Ureter (tissue), 1 donor: Measurements from ENCODE around the gene HIC2. TPM values are rescaled to one million over a fixed set of nuclear protein-coding genes. Genes with fewer than 3 reads are reported as not detected.
"Not testable (repeated sequence)": the region's sequence is repeated elsewhere in the genome, so short reads cannot be mapped to it uniquely, and the experiment has no call there.

Experiments used
- DNase-seq: peaks from one replicate; pipeline ENCODE4 v3.0.0-alpha.2; 2020; ENCODE audit warnings: low spot score
- total RNA-seq: library from RNA; stranded (reverse); gene quantifications from one replicate; pipeline ENCODE4 v1.2.4, GENCODE V29; 2023
- donor health status: DM: yes; HTN: yes; CAD: no.

HIC2 gene
- total RNA-seq, 1 donor from 2014 or later: 4.0 TPM

GRCh38 chr22:21435998-21436810 lies 19.0 kb downstream of the HIC2 start:
- peak; percentile 25 for DNase-seq

- DNase-seq: peak; percentile 20
These were observed 20.8 kb downstream of the HIC2 start for GRCh38 chr22:21438013-21438412.

GRCh38 chr22:21440018-21440636 lies 23.0 kb downstream of the HIC2 start:
- DNase-seq: not testable (repeated sequence)

- DNase-seq: not testable (repeated sequence)
These were observed 23.5 kb downstream of the HIC2 start for GRCh38 chr22:21440676-21441075.

- DNase-seq: not testable (repeated sequence)
These were observed 24.0 kb downstream of the HIC2 start for GRCh38 chr22:21441170-21441569.

DNA sequence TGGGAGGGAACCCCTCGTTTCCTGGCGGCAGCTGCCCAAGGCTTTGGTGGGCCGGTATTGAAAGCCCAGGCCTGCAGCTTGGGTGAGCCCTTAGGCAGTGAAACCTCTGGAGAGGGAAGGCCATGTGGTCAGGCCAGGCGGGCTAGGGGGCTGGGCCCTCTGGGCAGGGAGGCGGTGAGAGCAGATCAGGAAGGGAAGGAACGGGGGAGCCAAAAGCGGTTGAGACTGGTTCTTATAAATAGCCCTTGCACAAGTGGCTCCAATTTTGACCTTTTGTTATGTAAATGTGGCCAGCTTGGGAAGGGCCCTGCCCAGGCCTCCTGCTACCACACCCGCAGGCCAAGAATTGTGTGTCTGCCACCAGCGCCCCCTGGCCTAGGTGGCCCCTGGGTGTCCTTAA lies 25.0 kb downstream of the HIC2 start:
- not testable (repeated sequence) for DNase-seq

DNA sequence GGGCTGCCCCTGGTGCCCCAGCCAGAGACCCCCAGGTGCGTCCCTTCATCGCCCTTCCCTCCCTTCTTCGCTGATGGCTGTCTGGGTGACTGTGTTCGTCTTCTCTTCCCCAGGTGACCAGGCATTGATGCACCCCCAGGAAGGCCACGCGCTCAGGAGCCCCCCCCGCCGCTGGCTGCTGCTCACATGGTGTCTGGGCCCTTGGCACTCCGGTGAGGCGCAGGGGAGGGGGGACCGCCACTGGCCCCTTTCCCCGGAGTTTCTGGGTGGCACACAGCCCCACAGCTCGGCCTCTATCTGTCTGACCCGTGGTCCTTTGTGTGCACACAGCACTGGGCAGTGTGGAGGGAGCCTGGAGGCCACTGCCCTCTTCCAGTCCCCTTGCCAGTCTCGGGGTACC lies 25.5 kb downstream of the HIC2 start:
- peak; percentile 30 for DNase-seq

DNA sequence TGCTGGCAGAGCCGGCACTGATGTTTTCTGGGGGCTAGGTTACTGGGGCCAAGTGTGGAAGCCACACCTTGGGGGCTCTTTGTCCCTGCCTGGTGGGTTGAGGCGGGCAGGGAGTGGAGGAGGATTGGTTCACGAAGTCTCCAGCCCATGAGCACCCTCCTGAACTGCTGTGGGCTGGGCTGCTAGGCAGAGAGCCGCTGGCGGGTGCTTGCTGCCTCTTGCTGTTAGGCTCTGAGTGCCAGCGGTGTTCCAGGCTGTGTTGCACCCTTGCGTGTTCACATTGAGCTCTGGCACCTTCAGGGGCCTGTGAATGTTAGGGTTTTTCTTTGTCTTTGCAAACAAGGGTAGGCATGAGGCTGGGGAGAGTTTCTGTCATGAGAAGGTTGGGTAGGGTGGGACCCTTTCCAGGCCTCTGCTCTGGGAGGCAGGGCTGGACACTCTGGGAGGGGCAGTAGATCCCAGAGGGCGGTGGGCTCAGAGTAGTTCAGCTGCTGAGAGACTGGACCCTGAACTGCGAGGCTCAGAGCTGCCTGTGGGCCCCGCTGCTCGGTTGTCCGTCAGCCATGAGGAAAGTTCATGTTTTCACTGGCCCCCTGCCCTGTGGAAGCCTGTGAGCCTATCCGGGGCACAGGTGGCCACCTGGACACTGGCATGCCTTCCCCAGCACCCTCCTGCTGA lies 26.0 kb downstream of the HIC2 start:
- peak; percentile 34 for DNase-seq

DNA sequence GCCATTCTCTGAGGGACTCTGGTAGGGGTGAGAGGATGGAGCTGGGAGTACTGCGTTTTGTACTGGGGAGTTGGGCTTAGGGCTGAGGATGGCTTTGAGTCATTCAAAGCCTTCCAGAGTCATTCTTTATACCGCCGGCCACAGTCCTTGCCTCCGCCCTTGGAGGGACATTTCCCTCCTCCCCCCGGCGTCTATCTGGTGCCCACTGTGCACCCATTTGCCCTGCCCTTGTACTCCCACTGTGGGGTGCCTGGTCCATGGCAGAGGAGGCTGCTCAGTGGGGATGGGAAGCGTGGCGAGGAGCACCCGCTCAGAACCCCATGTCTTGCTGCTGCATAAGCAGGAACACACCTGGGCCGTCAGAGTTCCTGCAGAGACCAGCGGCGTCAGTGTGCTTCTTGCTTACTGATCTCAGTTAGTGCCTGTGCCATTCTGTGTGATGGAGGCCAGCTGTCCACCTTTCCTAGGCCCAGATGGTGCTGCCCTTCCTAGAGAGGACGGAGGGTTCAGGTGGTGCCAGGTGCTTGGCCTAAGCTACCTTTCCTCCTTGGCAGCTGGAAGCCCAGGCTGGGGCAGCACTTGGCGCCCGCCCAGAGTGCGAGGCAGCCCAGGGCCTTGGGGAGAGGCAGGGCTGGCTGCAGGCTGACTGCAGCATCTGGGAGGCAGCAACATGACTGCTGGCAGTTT lies 26.7 kb downstream of the HIC2 start:
- peak; percentile 30 for DNase-seq

DNA sequence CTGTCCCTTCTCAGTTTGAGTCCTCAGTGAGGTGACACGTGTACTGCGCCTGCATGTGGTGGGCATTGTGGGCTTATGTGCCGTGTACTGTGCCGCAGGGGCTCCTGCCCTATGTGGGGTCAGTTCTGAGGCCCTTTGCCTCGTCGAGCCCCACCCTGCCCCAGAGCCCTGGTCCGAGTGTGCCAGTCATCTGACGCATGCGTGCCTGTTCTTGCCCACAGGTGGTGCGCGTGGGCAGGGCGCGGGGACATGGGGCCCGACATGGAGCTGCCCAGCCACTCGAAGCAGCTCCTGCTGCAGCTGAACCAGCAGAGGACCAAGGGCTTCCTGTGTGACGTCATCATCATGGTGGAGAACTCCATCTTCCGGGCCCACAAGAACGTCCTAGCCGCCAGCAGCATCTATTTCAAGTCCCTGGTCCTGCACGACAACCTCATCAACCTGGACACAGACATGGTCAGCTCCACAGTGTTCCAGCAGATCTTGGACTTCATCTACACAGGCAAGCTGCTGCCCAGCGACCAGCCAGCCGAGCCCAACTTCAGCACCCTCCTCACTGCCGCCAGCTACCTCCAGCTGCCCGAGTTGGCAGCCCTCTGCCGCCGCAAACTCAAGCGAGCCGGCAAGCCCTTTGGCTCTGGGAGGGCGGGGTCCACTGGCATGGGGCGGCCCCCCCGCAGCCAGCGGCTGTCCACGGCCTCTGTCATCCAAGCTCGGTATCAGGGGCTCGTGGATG lies 27.7 kb downstream of the HIC2 start:
- peak; percentile 35 for DNase-seq

DNA sequence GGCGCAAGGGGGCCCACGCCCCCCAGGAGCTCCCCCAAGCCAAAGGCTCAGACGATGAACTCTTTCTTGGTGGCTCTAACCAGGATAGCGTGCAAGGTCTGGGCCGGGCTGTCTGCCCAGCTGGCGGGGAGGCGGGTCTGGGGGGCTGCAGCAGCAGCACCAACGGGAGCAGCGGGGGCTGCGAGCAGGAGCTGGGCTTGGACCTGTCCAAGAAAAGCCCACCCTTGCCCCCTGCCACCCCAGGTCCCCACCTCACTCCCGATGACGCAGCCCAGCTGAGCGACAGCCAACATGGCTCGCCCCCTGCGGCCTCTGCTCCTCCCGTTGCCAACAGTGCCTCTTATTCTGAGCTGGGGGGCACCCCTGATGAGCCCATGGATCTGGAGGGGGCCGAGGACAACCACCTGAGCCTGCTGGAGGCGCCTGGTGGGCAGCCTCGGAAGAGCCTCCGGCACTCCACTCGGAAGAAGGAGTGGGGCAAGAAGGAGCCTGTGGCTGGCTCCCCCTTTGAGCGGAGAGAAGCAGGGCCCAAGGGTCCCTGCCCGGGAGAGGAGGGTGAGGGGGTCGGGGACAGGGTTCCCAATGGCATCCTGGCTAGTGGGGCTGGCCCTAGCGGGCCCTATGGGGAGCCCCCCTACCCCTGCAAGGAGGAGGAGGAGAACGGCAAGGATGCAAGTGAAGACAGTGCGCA lies 28.4 kb downstream of the HIC2 start:
- DNase-seq: peak; percentile 41

DNA sequence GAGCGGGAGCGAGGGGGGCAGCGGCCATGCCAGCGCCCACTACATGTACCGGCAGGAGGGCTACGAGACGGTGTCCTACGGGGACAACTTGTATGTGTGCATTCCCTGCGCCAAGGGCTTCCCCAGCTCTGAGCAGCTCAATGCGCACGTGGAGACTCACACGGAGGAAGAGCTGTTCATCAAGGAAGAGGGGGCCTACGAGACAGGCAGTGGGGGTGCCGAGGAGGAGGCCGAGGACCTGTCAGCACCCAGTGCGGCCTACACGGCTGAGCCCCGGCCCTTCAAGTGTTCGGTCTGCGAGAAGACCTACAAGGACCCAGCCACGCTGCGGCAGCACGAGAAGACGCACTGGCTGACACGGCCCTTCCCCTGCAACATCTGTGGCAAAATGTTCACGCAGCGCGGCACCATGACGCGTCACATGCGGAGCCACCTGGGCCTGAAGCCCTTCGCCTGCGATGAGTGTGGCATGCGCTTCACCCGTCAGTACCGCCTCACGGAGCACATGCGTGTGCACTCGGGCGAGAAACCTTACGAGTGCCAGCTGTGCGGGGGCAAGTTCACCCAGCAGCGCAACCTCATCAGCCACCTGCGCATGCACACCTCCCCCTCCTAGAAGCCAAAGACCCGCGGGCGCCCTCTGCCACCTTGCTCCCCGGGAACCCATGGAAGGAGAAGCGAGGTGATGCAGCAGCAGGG lies 29.1 kb downstream of the HIC2 start:
- peak; percentile 32 for DNase-seq

GRCh38 chr22:21446827-21447690 lies 29.9 kb downstream of the HIC2 start:
- peak; percentile 32 for DNase-seq

- peak; percentile 35 for DNase-seq
These were observed 30.7 kb downstream of the HIC2 start for GRCh38 chr22:21447694-21448402.

DNA sequence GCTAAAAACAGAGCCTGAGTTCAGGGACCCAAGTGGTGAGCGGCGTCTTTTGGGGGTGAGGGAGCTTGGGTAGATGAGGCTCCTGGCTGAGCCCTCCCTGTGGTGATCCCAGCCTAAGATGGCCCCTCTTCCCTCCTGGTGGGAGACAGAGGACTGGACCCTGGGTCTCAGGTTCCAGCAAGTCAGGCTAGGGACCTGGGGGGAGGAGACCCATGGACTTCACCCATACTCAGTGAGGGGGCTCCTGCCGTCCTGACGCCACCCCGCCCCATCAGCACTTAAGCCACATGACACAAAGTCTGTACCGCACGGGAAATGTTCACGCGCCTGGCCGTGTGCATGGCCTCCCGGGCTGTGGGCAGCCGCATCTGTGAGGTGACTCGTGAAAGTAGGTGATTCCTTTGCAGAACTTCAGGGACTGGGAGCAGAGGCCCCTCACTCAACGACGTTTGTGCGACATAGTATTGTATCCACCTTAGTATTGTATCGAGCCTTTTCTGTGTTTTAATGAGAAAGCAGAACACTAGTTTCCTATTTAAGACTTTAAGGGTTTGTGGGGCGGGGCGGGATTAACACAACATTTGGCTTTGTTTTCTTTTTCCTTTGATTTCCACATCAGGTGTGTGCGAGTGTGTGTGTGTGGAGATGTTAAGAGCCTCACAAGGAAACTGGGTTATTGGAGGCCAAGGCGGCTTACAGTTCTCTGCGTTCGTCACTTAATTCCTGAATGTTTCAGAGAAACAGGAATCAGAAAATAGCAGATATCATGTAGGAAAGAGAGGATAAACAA lies 31.7 kb downstream of the HIC2 start:
- peak; percentile 37 for DNase-seq

- peak; percentile 35 for DNase-seq
These were observed 32.6 kb downstream of the HIC2 start for GRCh38 chr22:21449531-21450319.

GRCh38 chr22:21450320-21450831 lies 33.2 kb downstream of the HIC2 start:
- DNase-seq: peak; percentile 30
